K562 (cell line): ENCODE results near the gene SYNJ2. TPM values are rescaled to one million over a fixed set of nuclear protein-coding genes. Genes with fewer than 3 reads are reported as not detected.

Experiments used
- COPS2 ChIP-seq: fragments of 450-650 bp; conservative IDR thresholded peaks from 2 replicates; pipeline ENCODE4 v1.6.1; 2016; ENCODE audit warnings: mild to moderate bottlenecking, moderate library complexity
- CREM ChIP-seq: IDR thresholded peaks from 2 replicates; pipeline ENCODE4 v1.6.1; 2014; ENCODE audit warnings: antibody characterized with exemption, low read depth
- HOXB6 ChIP-seq: fragments of 250-450 bp; sonication (Bioruptor Pico); IDR thresholded peaks from 2 replicates; pipeline ENCODE4 v1.5.1; 2022; ENCODE audit warnings: mild to moderate bottlenecking, borderline replicate concordance
- OTX1 ChIP-seq: fragments of 450-650 bp; formaldehyde crosslinking; IDR thresholded peaks from 2 replicates; pipeline ENCODE4 v1.4.0; 2022; ENCODE audit warnings: mild to moderate bottlenecking
- ZNF41 ChIP-seq: fragments of 250-450 bp; sonication (Bioruptor Pico); conservative IDR thresholded peaks from 2 replicates; pipeline ENCODE4 v1.4.0; 2020; ENCODE audit warnings: mild to moderate bottlenecking
- ZNF584 ChIP-seq: fragments of 200-800 bp; sonication (Bioruptor generic); IDR thresholded peaks from 2 replicates; pipeline ENCODE4 v1.6.1; 2016; ENCODE audit warnings: low read depth, mild to moderate bottlenecking, missing genetic modification characterization, missing compliant biosample characterization
- ZNF778 ChIP-seq: fragments of 450-650 bp; formaldehyde crosslinking; IDR thresholded peaks from 2 replicates; pipeline ENCODE4 v1.4.0; 2020; ENCODE audit warnings: mild to moderate bottlenecking, moderate library complexity
- polyA plus RNA-seq, 8 experiments: library from polyadenylated mRNA; depleted of rRNA in 4 of 8; stranded (reverse) in 5 of 8; unstranded in 3 of 8; fragments of >200 nt; fragmentation: Nextera tagmentation in 2 of 8; fragmentation: Illumina TruSeq in 1 of 8; extraction: Ambion mirVana in 2 of 8; extraction: Trizol in 1 of 8; gene quantifications; 2 replicates each; pipeline versions ENCODE4 v1.2.1 to v1.2.3, GENCODE V29; 2011 to 2014; ENCODE audit warnings: inconsistent platforms in 1 of 8, missing spikeins in 1 of 8
- total RNA-seq, 7 experiments: library from RNA; depleted of rRNA in 6 of 7; stranded (reverse); fragments of >200 nt in 6 of 7; fragmentation: Illumina TruSeq in 2 of 7; extraction: Trizol in 2 of 7; gene quantifications; 2 replicates each; pipeline versions ENCODE4 v1.2.1 to v1.2.3, GENCODE V29; 2011 to 2021; ENCODE audit warnings: low replicate concordance in 1 of 7
- TF ChIP-seq, protein P1 (sequence below): fragments of 200-600 bp; sonication (generic); IDR thresholded peaks from one replicate; pipeline ENCODE4 v1.6.1; 2012; ENCODE audit warnings: mild to moderate bottlenecking, low read depth, low read length, inconsistent platforms
- TF ChIP-seq, protein P2 (sequence below), 2 experiments: fragments of 150-350 bp in 1 of 2; IDR thresholded peaks; 2 replicates each; pipeline ENCODE4 v1.6.1; 2012 to 2016; ENCODE audit warnings: low read depth in 2 of 2, low read length in 2 of 2, mild to moderate bottlenecking in 1 of 2, moderate library complexity in 1 of 2
- TF ChIP-seq, protein P3 (sequence below): IDR thresholded peaks from 2 replicates; pipeline ENCODE4 v1.6.1; 2011; ENCODE audit not compliant: insufficient read length; ENCODE audit errors: extremely low read depth

The SYNJ2 gene
- total and polyA plus RNA-seq, 9 of the 15 experiments (the other 6 are each of a cell fraction or from before 2014, with no cell fraction given), result 3.0 to 27.7 (median 17.8) TPM

DNA sequence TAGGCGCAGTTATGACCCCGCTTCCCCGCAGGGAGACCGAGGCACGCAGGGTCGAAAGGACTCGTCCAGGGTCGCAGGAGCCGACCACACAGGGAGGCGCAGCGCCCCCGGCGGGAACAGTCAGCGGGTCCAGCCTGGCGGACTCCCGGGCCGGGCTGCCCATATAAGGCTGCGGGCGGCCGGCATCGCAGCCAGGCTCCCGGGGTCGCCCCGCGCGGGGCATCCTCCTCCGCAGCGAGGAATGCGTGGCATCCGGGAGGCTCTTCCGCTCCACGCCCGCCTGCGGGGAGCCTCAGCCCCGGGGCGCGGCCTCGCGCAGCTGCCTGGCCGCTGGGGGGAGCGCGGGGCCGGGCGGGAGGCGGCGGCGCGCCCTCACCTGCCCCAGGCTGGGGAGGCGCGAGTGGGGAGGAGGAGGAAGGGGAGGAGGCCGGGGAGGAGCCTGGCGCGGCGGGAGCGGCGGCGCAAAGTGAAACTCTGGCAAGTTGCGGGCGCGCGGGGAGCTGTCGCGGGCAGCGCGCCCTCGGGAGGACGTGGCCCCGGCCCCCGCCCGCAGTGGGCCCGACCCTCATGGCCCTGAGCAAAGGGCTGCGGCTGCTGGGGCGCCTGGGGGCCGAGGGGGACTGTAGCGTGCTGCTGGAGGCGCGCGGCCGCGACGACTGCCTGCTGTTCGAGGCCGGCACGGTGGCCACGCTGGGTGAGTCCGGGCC lies at the start of gene SYNJ2 (continued):
- TF ChIP-seq, protein P1, sequence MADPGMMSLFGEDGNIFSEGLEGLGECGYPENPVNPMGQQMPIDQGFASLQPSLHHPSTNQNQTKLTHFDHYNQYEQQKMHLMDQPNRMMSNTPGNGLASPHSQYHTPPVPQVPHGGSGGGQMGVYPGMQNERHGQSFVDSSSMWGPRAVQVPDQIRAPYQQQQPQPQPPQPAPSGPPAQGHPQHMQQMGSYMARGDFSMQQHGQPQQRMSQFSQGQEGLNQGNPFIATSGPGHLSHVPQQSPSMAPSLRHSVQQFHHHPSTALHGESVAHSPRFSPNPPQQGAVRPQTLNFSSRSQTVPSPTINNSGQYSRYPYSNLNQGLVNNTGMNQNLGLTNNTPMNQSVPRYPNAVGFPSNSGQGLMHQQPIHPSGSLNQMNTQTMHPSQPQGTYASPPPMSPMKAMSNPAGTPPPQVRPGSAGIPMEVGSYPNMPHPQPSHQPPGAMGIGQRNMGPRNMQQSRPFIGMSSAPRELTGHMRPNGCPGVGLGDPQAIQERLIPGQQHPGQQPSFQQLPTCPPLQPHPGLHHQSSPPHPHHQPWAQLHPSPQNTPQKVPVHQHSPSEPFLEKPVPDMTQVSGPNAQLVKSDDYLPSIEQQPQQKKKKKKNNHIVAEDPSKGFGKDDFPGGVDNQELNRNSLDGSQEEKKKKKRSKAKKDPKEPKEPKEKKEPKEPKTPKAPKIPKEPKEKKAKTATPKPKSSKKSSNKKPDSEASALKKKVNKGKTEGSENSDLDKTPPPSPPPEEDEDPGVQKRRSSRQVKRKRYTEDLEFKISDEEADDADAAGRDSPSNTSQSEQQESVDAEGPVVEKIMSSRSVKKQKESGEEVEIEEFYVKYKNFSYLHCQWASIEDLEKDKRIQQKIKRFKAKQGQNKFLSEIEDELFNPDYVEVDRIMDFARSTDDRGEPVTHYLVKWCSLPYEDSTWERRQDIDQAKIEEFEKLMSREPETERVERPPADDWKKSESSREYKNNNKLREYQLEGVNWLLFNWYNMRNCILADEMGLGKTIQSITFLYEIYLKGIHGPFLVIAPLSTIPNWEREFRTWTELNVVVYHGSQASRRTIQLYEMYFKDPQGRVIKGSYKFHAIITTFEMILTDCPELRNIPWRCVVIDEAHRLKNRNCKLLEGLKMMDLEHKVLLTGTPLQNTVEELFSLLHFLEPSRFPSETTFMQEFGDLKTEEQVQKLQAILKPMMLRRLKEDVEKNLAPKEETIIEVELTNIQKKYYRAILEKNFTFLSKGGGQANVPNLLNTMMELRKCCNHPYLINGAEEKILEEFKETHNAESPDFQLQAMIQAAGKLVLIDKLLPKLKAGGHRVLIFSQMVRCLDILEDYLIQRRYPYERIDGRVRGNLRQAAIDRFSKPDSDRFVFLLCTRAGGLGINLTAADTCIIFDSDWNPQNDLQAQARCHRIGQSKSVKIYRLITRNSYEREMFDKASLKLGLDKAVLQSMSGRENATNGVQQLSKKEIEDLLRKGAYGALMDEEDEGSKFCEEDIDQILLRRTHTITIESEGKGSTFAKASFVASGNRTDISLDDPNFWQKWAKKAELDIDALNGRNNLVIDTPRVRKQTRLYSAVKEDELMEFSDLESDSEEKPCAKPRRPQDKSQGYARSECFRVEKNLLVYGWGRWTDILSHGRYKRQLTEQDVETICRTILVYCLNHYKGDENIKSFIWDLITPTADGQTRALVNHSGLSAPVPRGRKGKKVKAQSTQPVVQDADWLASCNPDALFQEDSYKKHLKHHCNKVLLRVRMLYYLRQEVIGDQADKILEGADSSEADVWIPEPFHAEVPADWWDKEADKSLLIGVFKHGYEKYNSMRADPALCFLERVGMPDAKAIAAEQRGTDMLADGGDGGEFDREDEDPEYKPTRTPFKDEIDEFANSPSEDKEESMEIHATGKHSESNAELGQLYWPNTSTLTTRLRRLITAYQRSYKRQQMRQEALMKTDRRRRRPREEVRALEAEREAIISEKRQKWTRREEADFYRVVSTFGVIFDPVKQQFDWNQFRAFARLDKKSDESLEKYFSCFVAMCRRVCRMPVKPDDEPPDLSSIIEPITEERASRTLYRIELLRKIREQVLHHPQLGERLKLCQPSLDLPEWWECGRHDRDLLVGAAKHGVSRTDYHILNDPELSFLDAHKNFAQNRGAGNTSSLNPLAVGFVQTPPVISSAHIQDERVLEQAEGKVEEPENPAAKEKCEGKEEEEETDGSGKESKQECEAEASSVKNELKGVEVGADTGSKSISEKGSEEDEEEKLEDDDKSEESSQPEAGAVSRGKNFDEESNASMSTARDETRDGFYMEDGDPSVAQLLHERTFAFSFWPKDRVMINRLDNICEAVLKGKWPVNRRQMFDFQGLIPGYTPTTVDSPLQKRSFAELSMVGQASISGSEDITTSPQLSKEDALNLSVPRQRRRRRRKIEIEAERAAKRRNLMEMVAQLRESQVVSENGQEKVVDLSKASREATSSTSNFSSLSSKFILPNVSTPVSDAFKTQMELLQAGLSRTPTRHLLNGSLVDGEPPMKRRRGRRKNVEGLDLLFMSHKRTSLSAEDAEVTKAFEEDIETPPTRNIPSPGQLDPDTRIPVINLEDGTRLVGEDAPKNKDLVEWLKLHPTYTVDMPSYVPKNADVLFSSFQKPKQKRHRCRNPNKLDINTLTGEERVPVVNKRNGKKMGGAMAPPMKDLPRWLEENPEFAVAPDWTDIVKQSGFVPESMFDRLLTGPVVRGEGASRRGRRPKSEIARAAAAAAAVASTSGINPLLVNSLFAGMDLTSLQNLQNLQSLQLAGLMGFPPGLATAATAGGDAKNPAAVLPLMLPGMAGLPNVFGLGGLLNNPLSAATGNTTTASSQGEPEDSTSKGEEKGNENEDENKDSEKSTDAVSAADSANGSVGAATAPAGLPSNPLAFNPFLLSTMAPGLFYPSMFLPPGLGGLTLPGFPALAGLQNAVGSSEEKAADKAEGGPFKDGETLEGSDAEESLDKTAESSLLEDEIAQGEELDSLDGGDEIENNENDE, result no peak
- TF ChIP-seq, protein P2, sequence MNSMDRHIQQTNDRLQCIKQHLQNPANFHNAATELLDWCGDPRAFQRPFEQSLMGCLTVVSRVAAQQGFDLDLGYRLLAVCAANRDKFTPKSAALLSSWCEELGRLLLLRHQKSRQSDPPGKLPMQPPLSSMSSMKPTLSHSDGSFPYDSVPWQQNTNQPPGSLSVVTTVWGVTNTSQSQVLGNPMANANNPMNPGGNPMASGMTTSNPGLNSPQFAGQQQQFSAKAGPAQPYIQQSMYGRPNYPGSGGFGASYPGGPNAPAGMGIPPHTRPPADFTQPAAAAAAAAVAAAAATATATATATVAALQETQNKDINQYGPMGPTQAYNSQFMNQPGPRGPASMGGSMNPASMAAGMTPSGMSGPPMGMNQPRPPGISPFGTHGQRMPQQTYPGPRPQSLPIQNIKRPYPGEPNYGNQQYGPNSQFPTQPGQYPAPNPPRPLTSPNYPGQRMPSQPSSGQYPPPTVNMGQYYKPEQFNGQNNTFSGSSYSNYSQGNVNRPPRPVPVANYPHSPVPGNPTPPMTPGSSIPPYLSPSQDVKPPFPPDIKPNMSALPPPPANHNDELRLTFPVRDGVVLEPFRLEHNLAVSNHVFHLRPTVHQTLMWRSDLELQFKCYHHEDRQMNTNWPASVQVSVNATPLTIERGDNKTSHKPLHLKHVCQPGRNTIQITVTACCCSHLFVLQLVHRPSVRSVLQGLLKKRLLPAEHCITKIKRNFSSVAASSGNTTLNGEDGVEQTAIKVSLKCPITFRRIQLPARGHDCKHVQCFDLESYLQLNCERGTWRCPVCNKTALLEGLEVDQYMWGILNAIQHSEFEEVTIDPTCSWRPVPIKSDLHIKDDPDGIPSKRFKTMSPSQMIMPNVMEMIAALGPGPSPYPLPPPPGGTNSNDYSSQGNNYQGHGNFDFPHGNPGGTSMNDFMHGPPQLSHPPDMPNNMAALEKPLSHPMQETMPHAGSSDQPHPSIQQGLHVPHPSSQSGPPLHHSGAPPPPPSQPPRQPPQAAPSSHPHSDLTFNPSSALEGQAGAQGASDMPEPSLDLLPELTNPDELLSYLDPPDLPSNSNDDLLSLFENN (IDR thresholded peaks at IDR 0.05; ENCODE audit: low read depth in 2 of 2, low read length in 2 of 2), result no peak
- TF ChIP-seq OTX1 (no peak), HOXB6 (CRISPR knock-in tag) (no peak), CREM (0 out of 2 replicates have a peak, but pooled peaks have one; percentile 33), ZNF41 (CRISPR knock-in tag) (no peak), ZNF778 (CRISPR knock-in tag) (no peak), ZNF584 (peak; percentile 75), COPS2 (no peak)
- TF ChIP-seq, protein P3, sequence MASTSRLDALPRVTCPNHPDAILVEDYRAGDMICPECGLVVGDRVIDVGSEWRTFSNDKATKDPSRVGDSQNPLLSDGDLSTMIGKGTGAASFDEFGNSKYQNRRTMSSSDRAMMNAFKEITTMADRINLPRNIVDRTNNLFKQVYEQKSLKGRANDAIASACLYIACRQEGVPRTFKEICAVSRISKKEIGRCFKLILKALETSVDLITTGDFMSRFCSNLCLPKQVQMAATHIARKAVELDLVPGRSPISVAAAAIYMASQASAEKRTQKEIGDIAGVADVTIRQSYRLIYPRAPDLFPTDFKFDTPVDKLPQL, result no peak
